ENCODE results near the gene R3HCC1L. TPM values are rescaled to one million over a fixed set of nuclear protein-coding genes. Genes with fewer than 3 reads are reported as not detected.
A peak's percentile ranks its signal among the peaks of the same experiment; 100 is the strongest.

R3HCC1L gene
- total RNA-seq, 2 donors from 2014 or later, result 12.3 to 14.3 TPM

DNA sequence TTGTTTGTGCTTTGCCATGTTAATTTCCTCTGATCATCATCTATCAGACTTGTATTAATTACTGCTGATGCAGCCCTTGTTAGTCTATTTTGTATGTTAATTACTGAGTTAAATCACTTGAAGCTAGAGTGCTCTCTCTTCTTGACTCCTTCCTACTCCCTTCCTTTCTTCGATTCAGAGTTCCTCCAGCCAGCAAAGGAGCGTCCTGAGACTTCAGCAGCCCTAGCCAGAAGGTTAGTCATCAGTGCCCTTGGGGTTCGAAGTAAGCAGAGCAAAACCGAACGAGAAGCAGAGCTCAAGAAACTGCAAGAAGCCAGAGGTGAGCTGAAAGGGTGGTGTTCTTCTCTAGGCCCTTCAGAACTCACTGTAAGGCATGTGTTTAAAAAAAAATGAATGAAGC is 101.4 kb downstream of the R3HCC1L start:
- H3K27ac ChIP-seq, result no peak overlapping the region
- peaks cover 23% of the 10 kb centered on the region for H3K36me3 ChIP-seq
- TF ChIP-seq CTCF (IDR thresholded peaks at IDR 0.05), result no peak
- no peaks in the 10 kb centered on the region for H3K4me1 ChIP-seq (ENCODE audit: control insufficient read depth in 1 of 2, low read depth in 2 of 2)
- DNase-seq (ENCODE audit: low spot score) (no peak), ATAC-seq (ENCODE audit: insufficient number of reproducible peaks, low FRiP score, low read depth) (no peak)
- no peaks in the 10 kb centered on the region for H3K27me3 ChIP-seq (replicated peaks; ENCODE audit: insufficient read depth)
- H3K9me3 ChIP-seq, result no peaks in the 10 kb centered on the region
- H3K4me3 ChIP-seq, result no peak overlapping the region

DNA sequence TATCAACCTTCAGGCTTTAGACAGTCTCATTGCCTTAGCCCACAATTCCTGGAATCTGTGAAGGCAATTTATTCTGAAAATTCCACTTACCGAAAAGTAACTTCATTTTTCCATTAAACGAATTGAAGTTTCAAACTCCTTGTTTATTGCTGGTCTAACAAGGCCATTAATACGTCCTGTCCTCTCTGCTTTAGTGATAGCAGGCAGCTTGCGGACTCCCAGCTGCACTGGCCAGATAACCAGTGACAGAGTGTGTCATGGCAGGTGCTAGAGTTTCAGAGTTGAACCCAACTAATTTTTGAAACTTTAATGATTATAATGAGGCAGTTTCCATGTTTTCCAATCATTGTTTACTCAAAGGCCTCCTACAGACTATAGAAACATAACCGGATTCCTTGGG is 102.4 kb downstream of the R3HCC1L start:
- Histone ChIP-seq H3K27ac (no peak overlapping the region), H3K9me3 (no peaks in the 10 kb centered on the region), H3K36me3 (peaks cover 23% of the 10 kb centered on the region), H3K4me1 (ENCODE audit: control insufficient read depth in 1 of 2, low read depth in 2 of 2) (no peaks in the 10 kb centered on the region), H3K4me3 (no peak overlapping the region), H3K27me3 (replicated peaks; ENCODE audit: insufficient read depth) (no peaks in the 10 kb centered on the region)
- TF ChIP-seq CTCF (IDR thresholded peaks at IDR 0.05), result no peak
- no peak for DNase-seq (ENCODE audit: low spot score)
- ATAC-seq (ENCODE audit: insufficient number of reproducible peaks, low FRiP score, low read depth), result no peak

DNA sequence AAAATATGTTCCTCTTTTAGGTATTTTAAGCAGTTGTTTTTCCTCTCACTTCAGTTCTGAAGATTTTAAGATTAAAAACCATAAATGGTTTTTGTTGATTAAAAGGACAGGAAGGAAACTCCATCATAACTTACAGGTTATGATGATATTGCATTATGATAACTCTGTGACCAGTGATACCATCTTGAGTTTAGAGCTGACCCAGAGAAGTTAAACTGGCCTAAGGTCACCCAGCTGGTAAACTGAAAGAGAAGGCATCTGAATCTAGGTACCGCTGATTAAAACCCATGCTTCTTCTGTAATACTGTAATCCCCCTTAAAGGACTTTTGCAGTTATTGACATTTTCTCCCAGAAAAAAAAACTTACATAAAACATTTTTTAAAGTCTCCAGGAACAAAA is 103.9 kb downstream of the R3HCC1L start:
- Histone ChIP-seq H3K4me3 (no peak overlapping the region), H3K9me3 (no peaks in the 10 kb centered on the region), H3K4me1 (ENCODE audit: control insufficient read depth in 1 of 2, low read depth in 2 of 2) (no peaks in the 10 kb centered on the region), H3K27ac (no peak overlapping the region), H3K27me3 (replicated peaks; ENCODE audit: insufficient read depth) (no peaks in the 10 kb centered on the region), H3K36me3 (peaks cover 23% of the 10 kb centered on the region)
- DNase-seq (ENCODE audit: low spot score) (no peak), ATAC-seq (ENCODE audit: insufficient number of reproducible peaks, low FRiP score, low read depth) (no peak)
- TF ChIP-seq CTCF (IDR thresholded peaks at IDR 0.05), result no peak

- TF ChIP-seq CTCF (IDR thresholded peaks at IDR 0.05), result no peak
- Histone ChIP-seq H3K9me3 (no peaks in the 10 kb centered on the region), H3K27ac (no peak overlapping the region), H3K27me3 (replicated peaks; ENCODE audit: insufficient read depth) (no peaks in the 10 kb centered on the region), H3K36me3 (peaks cover 17% of the 10 kb centered on the region), H3K4me1 (ENCODE audit: control insufficient read depth in 1 of 2, low read depth in 2 of 2) (peaks cover 8 to 16% of the 10 kb centered on the region in 2 donors), H3K4me3 (no peak overlapping the region)
- no peak for DNase-seq (ENCODE audit: low spot score)
- no peak for ATAC-seq (ENCODE audit: insufficient number of reproducible peaks, low FRiP score, low read depth)
These were observed 106.1 kb downstream of the R3HCC1L start for GRCh38 chr10:98240524-98240923.

GRCh38 chr10:98242823-98243222 is 108.4 kb downstream of the R3HCC1L start:
- no peaks in the 10 kb centered on the region for H3K27me3 ChIP-seq (replicated peaks; ENCODE audit: insufficient read depth)
- H3K4me3 ChIP-seq, result no peak overlapping the region
- H3K27ac ChIP-seq, result no peak overlapping the region
- ATAC-seq (ENCODE audit: insufficient number of reproducible peaks, low FRiP score, low read depth) (no peak), DNase-seq (ENCODE audit: low spot score) (no peak)
- TF ChIP-seq CTCF (IDR thresholded peaks at IDR 0.05), result peak; percentile 40
- H3K4me1 ChIP-seq (ENCODE audit: control insufficient read depth in 1 of 2, low read depth in 2 of 2), result peaks cover 8 to 16% of the 10 kb centered on the region in 2 donors
- H3K36me3 ChIP-seq, result peaks cover 14% of the 10 kb centered on the region
- no peaks in the 10 kb centered on the region for H3K9me3 ChIP-seq

All from thoracic aorta (tissue), 2 donors.